GM18499 (cell line): Measurements from ENCODE around the gene POLR3A.
"Not testable (repeated sequence)": the region's sequence is repeated elsewhere in the genome, so short reads cannot be mapped to it uniquely, and the experiment has no call there.

Experiments
- ATAC-seq: cut with Tn5 transposase; IDR thresholded peaks from one replicate; pipeline ENCODE4 v1.9.1; 2021; ENCODE audit warnings: moderate number of reproducible peaks; ENCODE audit not compliant: insufficient read depth, unreplicated experiment

Gene POLR3A

GRCh38 chr10:78029269-78030226 lies at the start of gene POLR3A:
Gene POLR3A (minus strand): TSS chr10:78029515. CDS start chr10:78029407, 108 bp downstream.
- peak; percentile 54 for ATAC-seq

GRCh38 chr10:78078539-78079330 lies 49.4 kb upstream of the POLR3A start:
- no peak for ATAC-seq

- not testable (repeated sequence) for ATAC-seq
These were observed 46.5 kb upstream of the POLR3A start for GRCh38 chr10:78075806-78076205.

- no peak for ATAC-seq
These were observed 43.2 kb upstream of the POLR3A start for GRCh38 chr10:78072504-78072903.

GRCh38 chr10:78071857-78072179 lies 42.5 kb upstream of the POLR3A start:
- no peak for ATAC-seq

GRCh38 chr10:78071140-78071856 lies 42.0 kb upstream of the POLR3A start:
- ATAC-seq = no peak

GRCh38 chr10:78070726-78071125 lies 41.4 kb upstream of the POLR3A start:
- ATAC-seq = no peak

GRCh38 chr10:78070064-78070463 lies 40.7 kb upstream of the POLR3A start:
- not testable (repeated sequence) for ATAC-seq

GRCh38 chr10:78069151-78069550 lies 39.8 kb upstream of the POLR3A start:
- no peak for ATAC-seq

GRCh38 chr10:78066728-78067430 lies 37.6 kb upstream of the POLR3A start:
- ATAC-seq = no peak

- no peak for ATAC-seq
These were observed 36.7 kb upstream of the POLR3A start for GRCh38 chr10:78066012-78066411.

- ATAC-seq = no peak
These were observed 36.3 kb upstream of the POLR3A start for GRCh38 chr10:78065611-78066010.

- not testable (repeated sequence) for ATAC-seq
These were observed 35.6 kb upstream of the POLR3A start for GRCh38 chr10:78064919-78065318.

- ATAC-seq = no peak
These were observed 33.9 kb upstream of the POLR3A start for GRCh38 chr10:78063236-78063635.

- ATAC-seq = no peak
These were observed 33.0 kb upstream of the POLR3A start for GRCh38 chr10:78062296-78062695.

- no peak for ATAC-seq
These were observed 30.8 kb upstream of the POLR3A start for GRCh38 chr10:78059906-78060702.

- no peak for ATAC-seq
These were observed 29.2 kb upstream of the POLR3A start for GRCh38 chr10:78058562-78058961.

GRCh38 chr10:78053211-78053868 lies 24.0 kb upstream of the POLR3A start:
- no peak for ATAC-seq

- ATAC-seq = no peak
These were observed 20.5 kb upstream of the POLR3A start for GRCh38 chr10:78049851-78050250.
